SH-SY5Y (cell line): ENCODE results near the gene CYGB.

Experiments
- GATA2 ChIP-seq: IDR thresholded peaks from 2 replicates; pipeline ENCODE4 v1.6.1; 2011; ENCODE audit warnings: mild to moderate bottlenecking, low read depth, low read length
- GATA3 ChIP-seq: IDR thresholded peaks from 2 replicates; pipeline ENCODE4 v1.6.1; 2011; ENCODE audit warnings: low read depth, mild to moderate bottlenecking, low read length, moderate library complexity

- TF ChIP-seq GATA2 = no peak
- no peak for TF ChIP-seq GATA3
Measured at GRCh38 chr17:76502341-76503211, 34.9 kb downstream of the CYGB start.
